ENCODE data around the gene FTL.

DNA sequence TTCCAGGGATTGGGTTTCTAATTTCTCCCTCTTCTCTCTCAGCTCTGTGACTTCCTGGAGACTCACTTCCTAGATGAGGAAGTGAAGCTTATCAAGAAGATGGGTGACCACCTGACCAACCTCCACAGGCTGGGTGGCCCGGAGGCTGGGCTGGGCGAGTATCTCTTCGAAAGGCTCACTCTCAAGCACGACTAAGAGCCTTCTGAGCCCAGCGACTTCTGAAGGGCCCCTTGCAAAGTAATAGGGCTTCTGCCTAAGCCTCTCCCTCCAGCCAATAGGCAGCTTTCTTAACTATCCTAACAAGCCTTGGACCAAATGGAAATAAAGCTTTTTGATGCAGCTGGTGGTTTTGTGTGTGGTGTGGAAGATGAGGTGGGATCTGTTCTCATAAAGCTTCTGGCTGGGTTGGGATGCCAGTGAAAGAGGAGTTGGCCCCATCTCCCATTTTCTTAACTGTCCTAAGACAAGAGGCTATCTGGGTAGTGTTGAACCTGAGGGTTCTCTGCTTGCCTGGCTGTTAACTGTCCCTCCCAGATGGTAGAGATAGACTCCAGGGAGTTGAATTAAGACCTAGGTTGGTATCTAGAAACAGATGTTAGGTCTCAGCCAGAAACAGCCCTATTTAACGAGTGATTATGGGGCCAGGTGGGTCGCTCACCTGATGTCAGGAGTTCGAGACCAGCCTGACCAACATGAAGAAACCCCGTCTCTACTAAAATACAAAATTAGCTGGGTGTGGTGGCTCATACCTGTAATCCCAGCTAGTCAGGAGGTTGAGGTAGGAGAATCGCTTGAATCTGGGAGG is 1.6 kb downstream of the FTL start:
- no peak for TF ChIP-seq CTCF (IDR thresholded peaks at IDR 0.05)
- TF ChIP-seq POLR2A (IDR thresholded peaks at IDR 0.05), result no peak

Data from vagina (tissue), 2 donors.